Vagina (tissue), 2 donors: ENCODE results near the gene VWF.

Experiments used
- CTCF ChIP-seq, 3 experiments: fragments of 450-650 bp in 2 of 3; fragments of 200-600 bp in 1 of 3; sonication (generic) in 1 of 3; IDR thresholded peaks; one replicate each; pipeline ENCODE4 v1.5.1; 2017 to 2019; ENCODE audit warnings: antibody characterized with exemption in 3 of 3, mild to moderate bottlenecking in 2 of 3, moderate library complexity in 2 of 3
- POLR2AphosphoS5 ChIP-seq, 2 donors: sonication (generic); formaldehyde crosslinking; IDR thresholded peaks; one replicate each; pipeline ENCODE4 v1.9.0; 2017; ENCODE audit warnings: antibody characterized with exemption in 2 of 2, mild to moderate bottlenecking in 2 of 2, low read depth in 1 of 2; ENCODE audit not compliant: insufficient read depth in 1 of 2

GRCh38 chr12:6140651-6141447 is 16.4 kb upstream of the VWF start:
- TF ChIP-seq CTCF (IDR thresholded peaks at IDR 0.05) (no peak), POLR2AphosphoS5 (IDR thresholded peaks at IDR 0.05; ENCODE audit: insufficient read depth in 1 of 2, low read depth in 1 of 2) (no peak)
